ENCODE data around the gene ENPP6. TPM values are rescaled to one million over a fixed set of nuclear protein-coding genes. Genes with fewer than 3 reads are reported as not detected.

The ENPP6 gene
- total and polyA plus RNA-seq, 2 donors (not counting 3 experiments of a cell fraction or from before 2014, with no cell fraction given) = not detected

GRCh38 chr4:184174571-184175488 is 42.8 kb downstream of the ENPP6 start:
- POLR2A ChIA-PET = no interaction called here
- Histone ChIP-seq H3K27ac (ENCODE audit: insufficient read depth, low read depth, low read length) (no peak overlapping the region), H3K9ac (replicated peaks; ENCODE audit: extremely low read depth, insufficient read depth, low read length) (no peak overlapping the region), H3K4me1 (ENCODE audit: control insufficient read depth, extremely low read depth, insufficient read depth, low read length) (no peaks in the 10 kb centered on the region), H3K27me3 (ENCODE audit: control insufficient read depth in 2 of 2, insufficient read depth in 2 of 2, low read length in 2 of 2) (no peaks in the 10 kb centered on the region), H4K20me1 (replicated peaks; ENCODE audit: control insufficient read depth, extremely low read depth, insufficient read depth, low read length) (no peaks in the 10 kb centered on the region), H3K79me2 (ENCODE audit: control insufficient read depth, insufficient read depth, low read length) (no peaks in the 10 kb centered on the region), H3K4me3 (replicated peaks in 1 of 3; ENCODE audit: insufficient read depth in 1 of 3, low read depth in 1 of 3, low read length in 3 of 3) (no peak overlapping the region), H3K9me1 (replicated peaks; ENCODE audit: control insufficient read depth, extremely low read depth, insufficient read depth, low read length) (no peaks in the 10 kb centered on the region), H2AFZ (ENCODE audit: low read depth, low read length) (no peak overlapping the region), H3K36me3 (ENCODE audit: control insufficient read depth in 2 of 2, extremely low read depth in 1 of 2, insufficient read depth in 2 of 2, low read length in 2 of 2) (no peaks in the 10 kb centered on the region), H3K4me2 (ENCODE audit: insufficient read depth, low read length) (no peak overlapping the region), H3K9me3 (replicated peaks; ENCODE audit: control insufficient read depth, insufficient read depth, low read length) (no peaks in the 10 kb centered on the region)
- no peak for FAIRE-seq
- no peak for DNase-seq (ENCODE audit: low read depth, low spot score)
- dilution Hi-C loops (cut with MboI; ENCODE audit: extremely low pct_ligation_motif_present, low sequenced_read_pairs) (no loop called here), intact Hi-C loops (cut with micrococcal nuclease) (no loop called here)
- no TSS peak for BruUV-seq (replicated peaks)
- CTCF ChIA-PET = no interaction called here
- TF ChIP-seq GATA2 (IDR thresholded peaks at IDR 0.05; ENCODE audit: insufficient read depth, insufficient read length, low read depth, low read length) = no peak
- TF ChIP-seq MAX (IDR thresholded peaks at IDR 0.05; ENCODE audit: insufficient read depth, insufficient read length) = no peak
- TF ChIP-seq JUN (IDR thresholded peaks at IDR 0.05; ENCODE audit: borderline replicate concordance, insufficient read depth, insufficient read length, low read depth) = no peak
- TF ChIP-seq POLR2A (IDR thresholded peaks at IDR 0.05; ENCODE audit: low read depth, low read length) = no peak
- no peak for TF ChIP-seq EZH2 (IDR thresholded peaks at IDR 0.05; ENCODE audit: borderline replicate concordance, low read depth, low read length, severe bottlenecking)
- TF ChIP-seq MYC (IDR thresholded peaks at IDR 0.05; ENCODE audit: low read depth, low read length) = no peak

- no peak for TF ChIP-seq FOS (IDR thresholded peaks at IDR 0.05; ENCODE audit: borderline replicate concordance, insufficient read depth, low read length)
- TF ChIP-seq MYC (IDR thresholded peaks at IDR 0.05; ENCODE audit: low read depth, low read length) = no peak
- TF ChIP-seq JUN (IDR thresholded peaks at IDR 0.05; ENCODE audit: borderline replicate concordance, insufficient read depth, insufficient read length, low read depth) = no peak
- no peak for TF ChIP-seq GATA2 (IDR thresholded peaks at IDR 0.05; ENCODE audit: insufficient read depth, insufficient read length, low read depth, low read length)
- no peak for TF ChIP-seq POLR2A (IDR thresholded peaks at IDR 0.05; ENCODE audit: low read depth, low read length)
- TF ChIP-seq EZH2 (IDR thresholded peaks at IDR 0.05; ENCODE audit: borderline replicate concordance, low read depth, low read length, severe bottlenecking) = no peak
- TF ChIP-seq POLR2AphosphoS5 (IDR thresholded peaks at IDR 0.05; ENCODE audit: insufficient read depth, low read depth, low read length) = no peak
- H2AFZ ChIP-seq (ENCODE audit: low read depth, low read length) = no peak overlapping the region
- ChIA-PET CTCF (interaction anchor here (2.3 kb wide), 1 partner anchor 330 kb away, joined by 8 read pairs; no protein-coding TSS in a partner anchor), POLR2A (no interaction called here)
- H3K4me2 ChIP-seq (ENCODE audit: insufficient read depth, low read length) = no peak overlapping the region
- H3K4me3 ChIP-seq (replicated peaks in 1 of 3; ENCODE audit: insufficient read depth in 1 of 3, low read depth in 1 of 3, low read length in 3 of 3) = no peak overlapping the region
- BruUV-seq (replicated peaks) = no TSS peak
- peaks cover 0 to 3% of the 10 kb centered on the region in 2 experiments for H3K27me3 ChIP-seq (ENCODE audit: control insufficient read depth in 2 of 2, insufficient read depth in 2 of 2, low read length in 2 of 2)
- H3K27ac ChIP-seq (ENCODE audit: insufficient read depth, low read depth, low read length) = no peak overlapping the region
- no peaks in the 10 kb centered on the region for H3K36me3 ChIP-seq (ENCODE audit: control insufficient read depth in 2 of 2, extremely low read depth in 1 of 2, insufficient read depth in 2 of 2, low read length in 2 of 2)
- no peaks in the 10 kb centered on the region for H3K79me2 ChIP-seq (ENCODE audit: control insufficient read depth, insufficient read depth, low read length)
- H3K9me1 ChIP-seq (replicated peaks; ENCODE audit: control insufficient read depth, extremely low read depth, insufficient read depth, low read length) = no peaks in the 10 kb centered on the region
- no peak for DNase-seq (ENCODE audit: low read depth, low spot score)
- no peak overlapping the region for H3K9ac ChIP-seq (replicated peaks; ENCODE audit: extremely low read depth, insufficient read depth, low read length)
- dilution Hi-C loops (cut with MboI; ENCODE audit: extremely low pct_ligation_motif_present, low sequenced_read_pairs) (no loop called here), intact Hi-C loops (cut with micrococcal nuclease) (no loop called here)
- no peaks in the 10 kb centered on the region for H3K4me1 ChIP-seq (ENCODE audit: control insufficient read depth, extremely low read depth, insufficient read depth, low read length)
- no peaks in the 10 kb centered on the region for H3K9me3 ChIP-seq (replicated peaks; ENCODE audit: control insufficient read depth, insufficient read depth, low read length)
- FAIRE-seq = no peak
- no peaks in the 10 kb centered on the region for H4K20me1 ChIP-seq (replicated peaks; ENCODE audit: control insufficient read depth, extremely low read depth, insufficient read depth, low read length)
Observed at GRCh38 chr4:184171011-184171410, 46.7 kb downstream of the ENPP6 start.

All from endothelial cell of umbilical vein (primary cell).